ENCODE measurements around the gene TRAPPC1.
"Not testable (repeated sequence)": the region's sequence is repeated elsewhere in the genome, so short reads cannot be mapped to it uniquely, and the experiment has no call there.

Gene TRAPPC1

DNA sequence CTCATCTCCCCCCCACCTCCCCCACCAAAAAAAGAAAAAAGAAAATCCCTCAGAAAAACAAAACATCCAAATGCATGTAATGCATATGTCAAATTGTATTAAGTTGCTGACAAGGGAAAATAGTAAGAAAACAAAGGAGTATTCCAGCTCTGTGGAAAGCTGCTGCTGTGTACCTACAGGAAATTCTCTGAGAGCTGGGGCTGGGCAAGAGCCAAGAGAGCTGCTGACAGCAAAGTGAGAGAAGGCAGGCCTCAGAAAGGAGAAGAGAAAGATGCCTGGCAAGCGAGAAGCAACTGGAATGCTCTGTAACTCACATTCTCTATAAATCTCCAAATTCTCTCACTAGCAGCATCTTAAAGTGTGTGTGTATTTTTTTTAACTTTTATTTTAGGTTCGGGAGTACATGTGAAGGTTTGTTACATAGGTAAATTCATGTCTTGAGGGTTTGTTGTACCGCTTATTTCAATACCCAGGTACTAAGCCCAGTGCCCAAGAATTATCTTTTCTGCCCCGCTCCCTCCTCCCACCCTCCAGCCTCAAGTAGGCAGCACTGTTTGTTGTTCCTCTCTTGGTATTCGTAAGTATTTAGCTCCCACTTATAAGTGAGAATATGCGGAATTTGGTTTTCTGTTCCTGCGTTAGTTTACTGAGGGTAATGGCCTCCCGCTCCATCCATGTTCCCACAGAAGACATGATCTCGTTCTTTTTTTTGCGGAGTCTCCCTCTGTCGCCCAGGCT, 24.7 kb upstream of the TRAPPC1 start:
- no peak overlapping the region for H3K9ac ChIP-seq (ENCODE audit: low read length)
- peak; percentile 47 for DNase-seq (ENCODE audit: low read depth)
- H3K4me1 ChIP-seq (ENCODE audit: control insufficient read depth, insufficient read depth, low read length), result peaks cover 20% of the 10 kb centered on the region
- H3K36me3 ChIP-seq (ENCODE audit: control insufficient read depth, insufficient read depth, low read length, severe bottlenecking), result no peaks in the 10 kb centered on the region
- no peak overlapping the region for H3K4me3 ChIP-seq (ENCODE audit: low read length)
- H3K27me3 ChIP-seq (replicated peaks; ENCODE audit: control insufficient read depth, insufficient read depth, low read length), result no peaks in the 10 kb centered on the region
- no peaks in the 10 kb centered on the region for H3K9me3 ChIP-seq (ENCODE audit: control insufficient read depth, low read length)

DNA sequence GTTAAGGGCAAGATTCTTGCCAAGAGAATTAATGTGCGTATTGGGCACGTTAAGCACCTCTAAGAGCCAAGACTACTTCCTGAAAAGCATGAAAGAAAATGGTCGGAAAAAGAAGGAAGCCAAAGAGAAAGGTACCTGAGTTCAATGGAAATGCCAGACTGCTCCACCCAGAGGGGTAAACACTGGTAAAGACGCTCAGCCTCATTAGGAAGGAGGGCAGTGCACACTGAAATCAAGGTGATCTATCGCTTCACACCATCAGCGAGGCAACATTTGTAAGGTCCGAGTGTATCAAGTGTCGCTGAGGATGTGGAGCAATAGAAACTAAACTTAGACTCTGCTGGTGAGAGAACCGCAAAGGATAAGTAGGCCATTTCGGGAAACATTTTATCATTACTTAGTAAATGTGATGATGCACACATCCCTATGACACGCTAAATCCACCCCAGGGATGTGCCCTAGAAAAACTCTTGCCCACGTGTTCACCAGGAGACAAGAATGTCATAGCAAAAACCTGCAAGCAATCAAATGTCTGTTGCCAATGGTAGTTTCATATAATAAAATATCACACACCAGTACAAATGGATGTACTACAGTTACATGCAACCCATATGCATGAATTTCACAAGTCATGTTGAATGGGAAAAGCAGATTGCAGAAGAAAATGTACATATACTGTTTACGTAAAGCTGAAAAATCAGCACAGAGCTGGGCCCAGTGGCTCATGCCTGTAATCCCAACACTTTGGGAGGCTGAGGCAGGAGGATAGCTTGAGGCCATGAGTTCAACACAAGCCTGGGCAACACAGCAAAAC, 23.9 kb upstream of the TRAPPC1 start:
- H3K4me3 ChIP-seq (ENCODE audit: low read length), result no peak overlapping the region
- peaks cover under 1% of the 10 kb centered on the region for H3K36me3 ChIP-seq (ENCODE audit: control insufficient read depth, insufficient read depth, low read length, severe bottlenecking)
- no peaks in the 10 kb centered on the region for H3K27me3 ChIP-seq (replicated peaks; ENCODE audit: control insufficient read depth, insufficient read depth, low read length)
- no peak for DNase-seq (ENCODE audit: low read depth)
- peaks cover 20% of the 10 kb centered on the region for H3K4me1 ChIP-seq (ENCODE audit: control insufficient read depth, insufficient read depth, low read length)
- H3K9ac ChIP-seq (ENCODE audit: low read length), result no peak overlapping the region
- H3K9me3 ChIP-seq (ENCODE audit: control insufficient read depth, low read length), result no peaks in the 10 kb centered on the region

- Histone ChIP-seq H3K36me3 (ENCODE audit: control insufficient read depth, insufficient read depth, low read length, severe bottlenecking) (peaks cover 24% of the 10 kb centered on the region), H3K4me1 (ENCODE audit: control insufficient read depth, insufficient read depth, low read length) (peaks cover 11% of the 10 kb centered on the region)
- H3K9me3 ChIP-seq (ENCODE audit: control insufficient read depth, low read length); DNase-seq (ENCODE audit: low read depth); H3K27me3 ChIP-seq (replicated peaks; ENCODE audit: control insufficient read depth, insufficient read depth, low read length); H3K9ac ChIP-seq (ENCODE audit: low read length); H3K4me3 ChIP-seq (ENCODE audit: low read length): not testable (repeated sequence)
These were observed 21.5 kb upstream of the TRAPPC1 start for GRCh38 chr17:7953266-7953665.

DNA sequence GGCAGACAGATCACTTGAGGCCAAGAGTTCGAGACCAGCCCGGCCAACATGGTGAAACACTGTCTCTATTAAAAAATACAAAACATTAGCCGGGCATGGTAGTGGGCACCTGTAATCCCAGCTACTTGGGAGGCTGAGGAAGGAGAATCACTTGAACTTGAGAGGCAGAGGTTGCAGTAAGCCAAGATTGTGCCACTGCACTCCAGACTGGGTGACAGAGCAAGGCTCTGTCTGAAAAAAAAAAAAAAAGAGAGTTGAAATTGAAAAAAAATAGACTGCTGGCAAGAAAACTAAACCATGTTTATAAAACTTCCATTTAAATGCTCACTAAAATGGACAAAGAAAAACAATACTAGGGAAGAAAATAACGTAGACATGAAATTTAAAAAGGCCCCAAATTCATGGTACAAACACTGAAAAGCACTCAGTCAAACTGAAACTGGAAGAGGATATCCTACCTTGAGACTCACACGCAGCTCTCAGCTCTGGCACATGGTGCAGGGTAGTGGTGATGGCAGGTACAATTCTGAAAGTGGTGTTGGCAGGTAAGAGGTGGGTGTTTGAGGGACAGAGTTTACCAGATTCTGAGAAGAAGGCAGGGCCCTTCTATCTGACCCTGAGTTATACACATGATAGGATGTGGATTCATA, 19.5 kb upstream of the TRAPPC1 start:
- DNase-seq (ENCODE audit: low read depth), result no peak
- Histone ChIP-seq H3K4me1 (ENCODE audit: control insufficient read depth, insufficient read depth, low read length) (peaks cover 20% of the 10 kb centered on the region), H3K9ac (ENCODE audit: low read length) (no peak overlapping the region), H3K27me3 (replicated peaks; ENCODE audit: control insufficient read depth, insufficient read depth, low read length) (no peaks in the 10 kb centered on the region), H3K4me3 (ENCODE audit: low read length) (no peak overlapping the region), H3K36me3 (ENCODE audit: control insufficient read depth, insufficient read depth, low read length, severe bottlenecking) (peaks cover 37% of the 10 kb centered on the region), H3K9me3 (ENCODE audit: control insufficient read depth, low read length) (no peaks in the 10 kb centered on the region)

DNA sequence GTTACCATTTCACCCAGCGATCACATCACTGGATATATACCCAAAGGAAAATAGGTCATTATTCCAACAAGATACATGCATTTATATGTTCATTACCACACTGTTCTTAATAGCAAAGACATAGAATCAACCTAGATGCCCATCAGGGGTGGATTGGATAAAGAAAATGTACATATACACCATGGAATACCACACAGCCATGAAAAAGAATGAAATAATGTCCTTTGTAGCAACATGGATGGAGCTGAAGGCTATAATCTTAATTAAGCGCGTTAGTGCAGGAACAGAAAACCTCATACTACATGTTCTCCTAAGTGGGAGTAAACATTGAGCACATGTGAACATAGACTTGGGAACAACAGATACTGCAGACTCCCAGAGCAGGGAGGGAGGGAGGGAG, 18.8 kb upstream of the TRAPPC1 start:
- Histone ChIP-seq H3K9ac (ENCODE audit: low read length) (no peak overlapping the region), H3K4me3 (ENCODE audit: low read length) (no peak overlapping the region), H3K9me3 (ENCODE audit: control insufficient read depth, low read length) (no peaks in the 10 kb centered on the region), H3K4me1 (ENCODE audit: control insufficient read depth, insufficient read depth, low read length) (peaks cover 13% of the 10 kb centered on the region), H3K27me3 (replicated peaks; ENCODE audit: control insufficient read depth, insufficient read depth, low read length) (no peaks in the 10 kb centered on the region), H3K36me3 (ENCODE audit: control insufficient read depth, insufficient read depth, low read length, severe bottlenecking) (peaks cover 44% of the 10 kb centered on the region)
- no peak for DNase-seq (ENCODE audit: low read depth)

DNA sequence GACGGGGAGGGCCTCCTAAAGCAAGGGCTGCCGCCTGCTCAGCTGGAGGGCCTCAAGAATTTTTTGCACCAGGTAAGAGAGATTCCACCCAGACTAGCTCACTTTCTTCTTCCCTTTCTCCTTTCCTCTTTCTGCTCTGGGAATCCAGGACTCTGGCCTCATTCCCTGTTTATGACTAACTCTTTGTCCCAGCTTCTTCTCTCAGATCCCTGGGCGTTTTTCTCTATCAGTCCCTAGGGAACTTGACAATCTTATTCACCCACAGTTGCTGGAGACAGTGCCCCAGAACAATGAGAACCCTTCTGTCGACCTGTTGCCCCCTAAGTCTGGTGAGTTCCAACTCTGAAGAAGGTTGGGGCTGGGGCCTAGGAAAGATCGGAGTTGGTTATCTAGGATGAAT, 15.9 kb upstream of the TRAPPC1 start:
- peaks cover 9% of the 10 kb centered on the region for H3K4me1 ChIP-seq (ENCODE audit: control insufficient read depth, insufficient read depth, low read length)
- DNase-seq (ENCODE audit: low read depth), result no peak
- H3K36me3 ChIP-seq (ENCODE audit: control insufficient read depth, insufficient read depth, low read length, severe bottlenecking), result peaks cover 69% of the 10 kb centered on the region
- H3K4me3 ChIP-seq (ENCODE audit: low read length), result no peak overlapping the region
- H3K9me3 ChIP-seq (ENCODE audit: control insufficient read depth, low read length), result no peaks in the 10 kb centered on the region
- H3K9ac ChIP-seq (ENCODE audit: low read length), result no peak overlapping the region
- H3K27me3 ChIP-seq (replicated peaks; ENCODE audit: control insufficient read depth, insufficient read depth, low read length), result no peaks in the 10 kb centered on the region

DNA sequence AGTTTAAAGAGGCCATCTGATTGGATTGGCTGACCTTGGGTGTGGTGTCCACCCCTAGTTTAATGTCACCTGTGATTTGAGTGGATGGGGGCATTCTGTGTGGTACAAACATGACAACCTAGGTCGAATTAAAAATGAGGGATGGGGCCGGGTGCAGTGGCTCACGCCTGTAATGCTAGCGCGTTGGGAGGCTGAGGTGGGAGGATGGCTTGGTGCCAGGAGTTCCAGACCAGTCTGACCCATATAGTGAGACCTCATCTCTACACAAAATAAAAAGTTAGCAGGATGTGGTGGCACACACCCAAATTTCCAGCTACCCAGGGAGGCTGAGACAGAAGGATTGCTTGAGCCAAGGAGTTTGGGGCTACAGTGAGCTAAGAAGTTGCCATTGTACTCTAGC, 14.7 kb upstream of the TRAPPC1 start:
- H3K9ac ChIP-seq (ENCODE audit: low read length), result no peak overlapping the region
- no peak for DNase-seq (ENCODE audit: low read depth)
- H3K36me3 ChIP-seq (ENCODE audit: control insufficient read depth, insufficient read depth, low read length, severe bottlenecking), result peaks cover 74% of the 10 kb centered on the region
- no peak overlapping the region for H3K4me3 ChIP-seq (ENCODE audit: low read length)
- H3K4me1 ChIP-seq (ENCODE audit: control insufficient read depth, insufficient read depth, low read length), result peaks cover 9% of the 10 kb centered on the region
- H3K9me3 ChIP-seq (ENCODE audit: control insufficient read depth, low read length), result no peaks in the 10 kb centered on the region
- no peaks in the 10 kb centered on the region for H3K27me3 ChIP-seq (replicated peaks; ENCODE audit: control insufficient read depth, insufficient read depth, low read length)

DNA sequence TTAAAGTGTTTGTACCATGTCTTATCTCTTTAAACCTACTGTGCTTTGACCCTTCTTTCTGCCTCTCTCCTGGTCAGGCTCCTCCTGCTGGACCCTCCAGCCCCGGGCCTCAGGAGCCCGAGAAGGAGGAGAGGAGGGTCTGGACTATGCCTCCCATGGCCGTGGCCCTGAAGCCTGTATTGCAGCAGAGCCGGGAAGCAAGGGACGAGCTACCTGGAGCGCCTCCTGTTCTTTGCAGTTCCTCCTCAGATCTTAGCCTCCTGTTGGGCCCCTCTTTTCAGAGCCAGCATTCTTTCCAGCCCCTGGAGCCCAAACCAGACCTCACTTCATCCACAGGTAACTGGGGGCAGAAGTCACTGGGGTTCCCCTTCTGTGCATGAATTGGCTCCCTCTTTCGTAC, 13.9 kb upstream of the TRAPPC1 start:
- no peaks in the 10 kb centered on the region for H3K27me3 ChIP-seq (replicated peaks; ENCODE audit: control insufficient read depth, insufficient read depth, low read length)
- peaks cover 82% of the 10 kb centered on the region for H3K36me3 ChIP-seq (ENCODE audit: control insufficient read depth, insufficient read depth, low read length, severe bottlenecking)
- no peak for DNase-seq (ENCODE audit: low read depth)
- H3K9me3 ChIP-seq (ENCODE audit: control insufficient read depth, low read length), result no peaks in the 10 kb centered on the region
- H3K4me3 ChIP-seq (ENCODE audit: low read length), result no peak overlapping the region
- peaks cover 9% of the 10 kb centered on the region for H3K4me1 ChIP-seq (ENCODE audit: control insufficient read depth, insufficient read depth, low read length)
- no peak overlapping the region for H3K9ac ChIP-seq (ENCODE audit: low read length)

GRCh38 chr17:7944326-7944725, 12.6 kb upstream of the TRAPPC1 start:
- Histone ChIP-seq H3K36me3 (ENCODE audit: control insufficient read depth, insufficient read depth, low read length, severe bottlenecking) (peaks cover 82% of the 10 kb centered on the region), H3K27me3 (replicated peaks; ENCODE audit: control insufficient read depth, insufficient read depth, low read length) (no peaks in the 10 kb centered on the region), H3K4me3 (ENCODE audit: low read length) (no peak overlapping the region), H3K9me3 (ENCODE audit: control insufficient read depth, low read length) (no peaks in the 10 kb centered on the region), H3K4me1 (ENCODE audit: control insufficient read depth, insufficient read depth, low read length) (peaks cover 9% of the 10 kb centered on the region), H3K9ac (ENCODE audit: low read length) (no peak overlapping the region)
- DNase-seq (ENCODE audit: low read depth), result no peak

- DNase-seq (ENCODE audit: low read depth), result no peak
- Histone ChIP-seq H3K4me3 (ENCODE audit: low read length) (no peak overlapping the region), H3K36me3 (ENCODE audit: control insufficient read depth, insufficient read depth, low read length, severe bottlenecking) (peaks cover 76% of the 10 kb centered on the region), H3K9ac (ENCODE audit: low read length) (no peak overlapping the region), H3K27me3 (replicated peaks; ENCODE audit: control insufficient read depth, insufficient read depth, low read length) (no peaks in the 10 kb centered on the region), H3K4me1 (ENCODE audit: control insufficient read depth, insufficient read depth, low read length) (peaks cover 9% of the 10 kb centered on the region), H3K9me3 (ENCODE audit: control insufficient read depth, low read length) (no peaks in the 10 kb centered on the region)
These were observed 11.5 kb upstream of the TRAPPC1 start for GRCh38 chr17:7943291-7943690.

- no peaks in the 10 kb centered on the region for H3K9me3 ChIP-seq (ENCODE audit: control insufficient read depth, low read length)
- H3K27me3 ChIP-seq (replicated peaks; ENCODE audit: control insufficient read depth, insufficient read depth, low read length), result no peaks in the 10 kb centered on the region
- H3K36me3 ChIP-seq (ENCODE audit: control insufficient read depth, insufficient read depth, low read length, severe bottlenecking), result peaks cover 75% of the 10 kb centered on the region
- no peaks in the 10 kb centered on the region for H3K4me1 ChIP-seq (ENCODE audit: control insufficient read depth, insufficient read depth, low read length)
- no peak for DNase-seq (ENCODE audit: low read depth)
- no peak overlapping the region for H3K9ac ChIP-seq (ENCODE audit: low read length)
- H3K4me3 ChIP-seq (ENCODE audit: low read length), result no peak overlapping the region
These were observed 9.0 kb upstream of the TRAPPC1 start for GRCh38 chr17:7940743-7941142.

Data from adipocyte (in vitro differentiated cells).